KG1 (cell line): Measurements from ENCODE around the gene CAT.

ENCODE experiments used
- DNase-seq: peaks from one replicate; lab custom pipeline; 2025; lab: John Stamatoyannopoulos, UW

Gene CAT

DNA sequence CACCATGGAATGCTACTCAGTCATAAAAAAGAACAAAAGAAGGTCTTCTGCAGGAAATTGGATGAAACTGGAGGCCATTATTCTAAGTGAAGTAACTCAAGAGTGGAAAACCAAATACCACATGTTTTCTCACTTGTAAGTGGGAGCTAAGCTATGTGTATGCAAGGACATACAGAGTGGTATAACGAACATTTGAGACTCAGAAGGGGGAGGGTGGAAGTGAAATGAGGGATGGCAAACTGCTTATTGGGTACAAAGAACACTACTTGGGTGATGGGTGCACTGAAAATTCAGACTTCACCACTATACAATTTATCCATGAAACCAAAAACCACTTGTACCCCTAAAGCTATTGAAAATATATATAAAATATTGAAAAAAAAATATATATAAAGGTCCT, 13.4 kb upstream of the CAT start:
- no peak for DNase-seq

DNA sequence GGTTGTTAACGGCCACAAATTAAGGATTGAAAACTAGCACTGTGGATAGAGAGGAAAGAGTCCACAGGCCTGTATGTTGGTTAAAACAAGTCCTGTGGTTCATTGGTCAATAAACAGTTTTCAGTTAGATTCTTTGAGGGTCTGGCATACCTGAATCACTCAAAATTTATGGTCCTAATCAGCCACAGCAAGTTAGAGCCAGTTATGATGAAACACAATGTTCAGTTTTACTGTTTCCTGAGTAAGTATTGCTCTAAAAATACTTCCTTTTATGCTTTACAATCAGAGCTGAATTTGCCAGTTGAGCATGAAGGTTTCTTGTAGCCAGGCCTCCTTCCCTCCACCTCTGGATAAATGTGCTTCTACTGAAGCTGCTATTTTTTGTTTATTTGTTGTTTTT, 12.9 kb upstream of the CAT start:
- DNase-seq, result peak; percentile 48

DNA sequence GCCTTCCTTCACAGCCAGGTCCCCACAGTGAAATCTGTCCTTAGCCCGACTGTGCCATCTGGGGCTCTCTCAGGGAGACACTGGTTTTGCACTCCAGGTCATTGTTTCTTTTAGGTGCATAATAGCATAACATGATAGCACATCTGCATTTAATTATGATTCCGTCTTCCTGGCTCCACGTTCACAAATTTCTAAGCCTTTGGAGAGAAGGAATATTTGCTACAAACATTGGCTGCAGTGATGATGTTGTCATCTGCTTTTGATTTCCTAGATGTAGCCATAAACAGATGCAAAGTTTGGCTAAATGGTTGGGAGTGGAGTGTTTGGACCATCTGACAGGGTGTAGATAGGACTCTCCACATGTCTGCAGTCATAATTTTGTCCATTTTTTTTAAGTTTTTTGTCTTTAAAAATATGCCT, 12.0 kb upstream of the CAT start:
- no peak for DNase-seq

DNA sequence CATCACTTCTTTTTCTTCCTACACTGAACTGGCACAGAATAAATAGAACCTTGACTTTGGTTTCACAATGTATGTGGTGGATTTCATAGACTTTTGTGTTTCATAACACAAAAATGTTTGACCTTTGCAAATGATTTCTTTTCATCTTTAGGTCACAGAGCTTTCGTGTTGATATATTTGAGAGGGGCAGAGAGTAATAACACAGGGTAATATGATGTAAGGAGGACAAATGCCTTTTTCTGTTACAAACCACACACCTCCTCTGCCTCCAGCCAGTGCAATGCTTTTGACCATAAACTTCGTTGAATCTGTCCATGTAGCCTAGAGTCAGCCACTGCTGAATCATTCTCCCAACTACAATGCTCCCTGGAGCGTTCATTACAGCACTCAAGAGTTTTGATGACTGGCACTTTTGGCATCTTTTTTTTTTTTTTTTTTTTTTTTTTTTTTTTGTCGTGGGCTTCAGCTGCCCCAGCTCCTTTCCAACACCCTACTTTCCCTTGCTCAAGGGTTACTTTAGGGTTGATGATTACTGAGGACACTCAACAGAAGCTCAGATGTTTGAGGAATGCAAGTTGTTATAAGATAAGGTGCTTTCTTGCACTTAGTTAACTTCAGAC, 11.4 kb upstream of the CAT start:
- DNase-seq, result peak; percentile 56

DNA sequence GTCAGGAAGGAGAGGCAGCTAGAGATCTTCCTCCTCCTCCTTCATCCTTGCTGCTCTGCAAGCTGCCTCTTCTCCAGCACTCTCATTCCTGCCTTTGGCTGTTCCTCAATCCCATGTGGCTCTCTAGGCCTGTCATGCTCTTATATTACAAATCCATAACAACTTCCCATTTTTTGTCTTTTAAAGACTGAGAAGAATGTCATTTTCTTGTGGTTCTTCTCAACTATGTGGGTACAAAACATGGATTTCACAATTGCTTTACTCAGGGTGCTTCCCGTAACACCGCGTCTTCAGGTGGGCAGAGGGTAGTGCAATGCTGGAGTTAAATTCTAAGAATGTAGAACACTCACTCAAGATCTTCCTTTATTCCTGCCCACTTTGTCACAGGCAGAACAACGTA, 6.8 kb upstream of the CAT start:
- DNase-seq, result no peak

DNA sequence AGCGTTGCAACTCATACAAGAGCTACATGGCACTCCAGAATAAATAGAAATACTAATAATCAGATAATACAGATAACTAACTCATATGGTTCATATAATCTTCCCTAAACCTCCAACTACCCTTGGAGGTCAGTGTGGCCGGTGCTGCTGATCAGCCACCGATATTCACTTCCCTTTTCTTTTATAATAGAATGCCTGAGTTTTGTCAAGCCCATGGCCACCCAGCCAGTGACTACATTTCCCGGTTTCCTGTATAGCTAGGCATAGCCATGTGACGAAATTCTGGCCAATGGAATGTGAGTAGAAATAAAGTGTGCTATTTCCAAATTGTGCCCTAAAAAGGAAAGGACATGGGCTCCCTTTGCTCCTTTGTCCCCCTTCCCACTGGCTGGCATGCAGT, 5.9 kb upstream of the CAT start:
- no peak for DNase-seq

DNA sequence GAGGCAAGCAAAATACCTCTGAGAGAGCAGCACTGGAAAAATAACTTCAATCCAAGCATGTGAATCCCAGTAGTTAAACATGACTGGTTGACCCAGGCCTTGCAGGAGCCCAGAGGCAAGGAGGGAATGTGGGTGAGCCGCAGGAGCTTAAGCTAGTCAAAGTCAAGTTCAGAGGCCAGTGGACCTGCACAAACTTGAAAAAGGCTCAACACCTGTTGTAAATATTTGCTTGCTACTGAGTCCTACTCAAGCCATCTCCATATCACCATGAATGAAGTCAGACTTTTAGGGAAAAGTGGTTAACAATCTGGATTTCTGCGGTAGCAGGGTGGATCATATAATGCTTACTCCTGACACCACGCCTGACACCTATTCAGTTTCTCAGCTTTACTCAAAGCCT, 4.8 kb upstream of the CAT start:
- DNase-seq, result no peak

DNA sequence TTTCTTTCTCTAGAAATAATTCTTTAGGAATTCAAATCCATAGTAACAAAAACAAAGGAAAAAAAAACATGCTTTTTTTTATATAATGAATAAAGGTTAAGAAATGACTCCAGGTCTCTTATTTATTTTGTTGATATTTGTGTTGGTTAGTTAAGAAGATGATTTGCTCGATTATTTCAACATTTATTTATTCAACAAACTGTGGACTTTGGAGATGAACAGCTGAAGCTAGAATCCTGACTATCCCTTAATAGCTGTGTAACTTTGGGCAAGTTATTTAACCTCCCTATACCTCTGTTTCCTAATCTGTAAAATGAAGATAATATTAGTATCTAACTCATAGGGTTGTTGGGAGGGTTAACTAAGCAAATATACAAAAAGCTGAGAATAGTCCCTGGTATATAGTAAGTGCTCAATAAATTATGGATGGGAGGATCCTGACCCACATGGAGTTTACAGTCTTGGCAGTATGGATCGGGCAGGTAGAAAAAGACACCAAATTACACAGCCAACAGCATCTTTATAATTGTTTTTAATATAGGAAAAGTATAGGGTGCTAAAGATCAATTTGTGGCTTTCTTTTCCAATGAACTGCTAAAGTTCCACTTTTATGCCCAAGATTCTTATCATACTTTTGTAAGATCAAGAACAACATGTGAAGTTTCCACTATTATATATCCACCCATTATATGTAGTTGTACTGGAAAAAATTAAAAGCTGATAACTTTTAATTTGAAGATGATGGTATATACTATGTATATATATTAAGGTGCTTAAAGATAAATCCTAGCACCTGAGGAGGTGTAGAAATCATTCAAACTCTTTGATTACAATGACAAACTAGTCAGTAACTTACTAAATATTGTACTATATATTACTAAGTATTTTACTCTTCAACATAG, 1.3 kb upstream of the CAT start:
- DNase-seq, result no peak

DNA sequence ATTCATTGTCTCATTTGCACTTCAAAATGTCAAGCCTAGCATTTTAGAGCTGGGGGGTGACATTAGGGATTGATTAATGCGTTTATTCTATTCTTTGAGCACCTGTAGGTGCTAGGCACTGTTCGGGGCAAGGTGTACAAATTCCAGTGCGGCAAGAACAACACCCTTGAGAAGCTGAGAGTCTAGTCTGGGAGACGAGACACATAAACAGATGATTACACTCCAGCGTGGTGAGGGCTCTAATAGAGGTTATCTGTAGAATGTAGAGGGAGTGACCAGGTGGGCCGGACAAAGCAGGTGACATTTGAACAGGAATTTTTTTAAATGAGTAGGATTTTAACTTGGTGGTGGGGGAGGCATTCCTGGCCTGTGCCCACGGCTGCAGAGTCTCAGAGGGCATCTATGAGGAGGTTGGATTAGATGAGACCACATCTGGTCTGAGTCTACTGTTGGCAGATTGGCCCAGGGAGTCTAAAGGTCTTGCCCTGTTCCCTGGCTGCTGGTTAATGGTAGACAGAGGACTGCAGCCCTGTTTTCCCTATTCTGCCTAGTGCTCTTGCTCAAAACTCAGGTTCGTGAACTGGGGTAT, 970 bp downstream of the CAT start:
- no peak for DNase-seq

DNA sequence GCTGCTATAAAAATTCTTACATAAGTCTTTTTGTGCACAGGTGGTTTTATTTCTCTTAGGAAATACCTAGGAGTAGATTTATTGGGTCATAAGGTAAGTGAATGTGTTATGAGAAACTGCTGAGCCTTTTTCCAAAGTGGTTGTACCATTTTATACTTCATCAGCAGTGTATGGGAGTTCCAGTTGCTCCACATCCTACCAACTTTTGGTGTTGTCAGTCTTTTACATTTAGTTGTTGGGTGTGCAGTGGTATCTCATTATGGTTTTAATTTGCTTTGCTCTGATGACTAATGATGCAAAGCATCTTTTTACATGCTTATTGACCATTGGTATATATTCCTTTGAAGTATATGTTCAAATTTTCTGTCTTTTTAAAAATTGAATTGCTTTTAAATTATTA, 3.1 kb downstream of the CAT start:
- no peak for DNase-seq

DNA sequence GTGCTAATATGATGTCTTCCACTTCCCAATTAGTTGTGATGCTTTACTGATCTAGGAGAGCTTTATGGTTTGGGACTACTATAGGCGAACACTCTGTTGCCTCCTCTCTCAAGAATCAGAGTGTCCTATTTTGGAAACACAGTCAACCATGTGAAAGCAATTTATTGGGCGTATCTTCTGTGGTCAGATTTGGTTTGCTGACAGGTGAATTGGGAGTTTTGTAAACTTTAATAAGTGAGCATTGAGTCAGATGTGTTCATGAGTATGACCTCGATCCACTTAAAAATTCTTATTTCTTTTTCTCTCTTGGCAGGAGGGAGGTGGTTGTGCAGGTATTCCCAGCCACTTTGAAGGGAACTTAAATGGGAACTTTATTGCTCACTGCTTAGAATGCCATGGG, 4.4 kb downstream of the CAT start:
- no peak for DNase-seq

DNA sequence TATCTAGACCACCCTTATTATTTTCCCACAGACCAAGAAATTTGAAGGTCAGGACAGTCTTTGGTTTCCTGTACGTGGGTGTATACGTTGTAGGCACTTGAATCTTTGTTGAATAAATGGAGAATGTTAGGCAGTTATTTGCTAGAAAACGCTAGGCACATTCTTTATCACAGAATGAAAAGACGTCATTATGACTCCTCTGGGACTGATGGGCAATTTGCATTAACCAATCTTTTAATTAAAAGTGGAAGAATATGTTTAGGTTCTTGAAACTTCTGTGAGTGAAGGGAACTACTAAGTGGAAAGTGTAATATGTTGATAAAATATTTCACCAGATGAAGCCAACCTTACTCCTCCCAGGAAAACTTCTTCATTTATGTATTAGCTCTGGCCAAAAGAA, 5.7 kb downstream of the CAT start:
- no peak for DNase-seq

DNA sequence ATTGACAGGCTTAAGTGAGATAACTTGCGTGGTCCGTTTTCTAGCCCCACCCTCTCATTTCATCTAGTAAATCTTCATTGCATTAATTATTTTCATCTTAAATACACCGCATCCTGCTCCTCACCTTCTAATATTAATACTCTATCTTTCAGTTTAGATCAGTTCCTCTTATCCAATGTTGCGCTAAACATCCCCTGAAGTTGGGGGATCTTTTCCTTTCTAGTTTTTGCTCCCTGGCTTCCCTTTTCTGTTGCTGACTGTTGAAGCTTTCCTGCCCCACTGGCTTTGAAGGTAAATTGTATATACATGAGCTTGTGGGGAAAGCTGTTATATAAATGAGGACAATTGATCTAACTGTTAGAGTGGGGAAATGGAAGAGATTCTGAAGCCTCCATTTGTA, 7.2 kb downstream of the CAT start:
- no peak for DNase-seq

DNA sequence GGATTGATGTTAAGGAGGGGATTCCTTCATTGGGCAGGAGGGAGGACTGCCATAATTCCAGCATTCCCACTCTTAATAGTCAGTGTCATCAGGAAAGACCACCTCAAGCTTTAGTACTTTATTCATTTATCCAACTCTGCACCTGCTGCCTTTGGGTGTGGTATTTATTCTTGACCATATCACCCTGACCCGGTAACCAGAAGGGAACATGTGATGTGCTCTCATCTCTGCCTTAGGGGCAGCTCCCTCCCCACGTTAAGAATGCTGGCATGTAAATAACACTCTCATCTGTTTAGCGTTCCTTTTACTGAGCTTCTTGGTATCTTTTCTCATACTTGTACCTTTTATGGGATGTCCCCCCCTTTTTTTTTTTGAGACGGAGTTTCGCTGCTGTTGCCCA, 7.7 kb downstream of the CAT start:
- DNase-seq, result no peak

DNA sequence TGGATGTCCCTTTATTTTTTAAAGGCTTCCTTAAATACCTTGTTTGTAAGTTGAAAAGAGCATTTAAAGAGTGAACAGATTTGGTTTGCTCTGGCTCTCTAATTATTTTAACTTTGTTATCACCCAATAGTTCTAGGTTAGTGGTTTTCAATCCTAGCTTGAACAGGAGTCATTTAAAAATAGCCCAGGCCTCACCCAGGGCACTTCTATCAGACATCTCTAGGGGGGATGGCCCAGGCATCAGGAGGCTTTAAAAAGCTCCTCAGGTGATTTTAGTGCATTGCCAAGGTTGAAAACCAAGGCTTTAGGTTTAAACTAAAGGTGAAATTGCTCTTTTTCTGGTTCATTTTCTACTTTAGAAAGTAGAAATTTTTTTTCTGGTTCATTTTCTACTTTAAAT, 8.3 kb downstream of the CAT start:
- no peak for DNase-seq

DNA sequence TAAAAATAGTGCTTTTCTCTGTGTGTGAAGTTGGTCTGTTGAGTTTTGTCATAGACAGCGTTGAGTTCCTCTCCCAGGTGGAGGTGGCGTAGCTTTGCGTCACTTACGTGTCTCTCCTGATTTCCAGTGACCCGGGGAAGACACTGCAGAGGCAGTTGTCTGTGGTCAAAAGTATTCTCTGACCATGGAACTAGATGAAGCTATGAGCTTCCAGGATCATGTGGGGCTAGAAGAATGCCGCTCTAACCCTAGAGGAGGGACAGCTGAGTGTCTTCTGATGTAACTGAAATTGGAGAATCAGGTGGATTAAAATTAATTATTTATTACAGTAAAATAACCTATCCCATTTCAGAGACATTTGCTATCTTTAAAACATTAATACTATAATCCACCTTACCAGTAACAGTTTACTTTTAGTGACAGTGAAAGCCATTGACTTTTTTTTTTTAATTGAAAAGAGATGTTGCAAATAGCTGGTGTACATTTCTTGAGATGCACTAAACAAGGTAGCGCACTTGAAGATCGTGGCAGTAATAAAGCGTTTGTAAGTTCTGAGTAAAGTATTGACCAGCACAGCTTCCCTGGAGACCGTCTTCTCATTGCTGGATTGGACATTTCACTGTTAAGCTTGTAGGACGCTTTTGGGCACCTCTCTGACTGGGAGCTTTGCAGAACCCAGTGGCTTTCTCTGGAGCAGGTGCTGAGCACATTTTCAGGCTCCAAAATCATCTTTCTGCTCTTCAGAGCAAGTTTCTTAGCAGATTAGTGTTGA, 9.7 kb downstream of the CAT start:
- DNase-seq, result no peak

DNA sequence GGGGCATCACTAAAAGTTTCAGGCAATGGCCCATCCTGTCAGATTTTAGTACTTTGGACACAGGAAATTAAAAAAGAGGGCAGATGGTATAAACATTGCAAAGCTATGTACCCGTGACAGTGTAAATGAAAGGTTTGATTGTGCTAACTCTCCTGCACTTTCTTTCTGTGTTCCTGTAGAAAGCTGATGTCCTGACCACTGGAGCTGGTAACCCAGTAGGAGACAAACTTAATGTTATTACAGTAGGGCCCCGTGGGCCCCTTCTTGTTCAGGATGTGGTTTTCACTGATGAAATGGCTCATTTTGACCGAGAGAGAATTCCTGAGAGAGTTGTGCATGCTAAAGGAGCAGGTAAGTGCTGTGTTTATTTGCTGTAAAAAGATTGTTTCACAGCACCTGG, 10.3 kb downstream of the CAT start:
- no peak for DNase-seq

DNA sequence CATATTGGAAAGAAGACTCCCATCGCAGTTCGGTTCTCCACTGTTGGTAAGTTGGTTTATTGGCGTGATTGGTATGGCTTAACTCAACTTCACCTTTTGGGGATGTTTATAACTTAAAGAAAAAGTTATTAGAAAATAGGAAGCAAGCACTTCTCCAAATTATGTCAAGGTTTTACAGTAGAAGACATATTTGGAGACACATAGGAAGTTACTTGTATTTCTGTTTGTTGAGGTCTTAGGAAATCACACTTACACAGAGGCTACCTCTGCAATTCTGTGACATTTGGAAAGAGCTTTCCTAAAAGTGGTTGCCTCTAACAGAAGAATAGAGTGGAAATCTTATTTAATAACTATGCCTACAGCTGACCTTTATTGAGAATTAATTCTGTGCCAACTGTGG, 12.3 kb downstream of the CAT start:
- DNase-seq, result no peak

DNA sequence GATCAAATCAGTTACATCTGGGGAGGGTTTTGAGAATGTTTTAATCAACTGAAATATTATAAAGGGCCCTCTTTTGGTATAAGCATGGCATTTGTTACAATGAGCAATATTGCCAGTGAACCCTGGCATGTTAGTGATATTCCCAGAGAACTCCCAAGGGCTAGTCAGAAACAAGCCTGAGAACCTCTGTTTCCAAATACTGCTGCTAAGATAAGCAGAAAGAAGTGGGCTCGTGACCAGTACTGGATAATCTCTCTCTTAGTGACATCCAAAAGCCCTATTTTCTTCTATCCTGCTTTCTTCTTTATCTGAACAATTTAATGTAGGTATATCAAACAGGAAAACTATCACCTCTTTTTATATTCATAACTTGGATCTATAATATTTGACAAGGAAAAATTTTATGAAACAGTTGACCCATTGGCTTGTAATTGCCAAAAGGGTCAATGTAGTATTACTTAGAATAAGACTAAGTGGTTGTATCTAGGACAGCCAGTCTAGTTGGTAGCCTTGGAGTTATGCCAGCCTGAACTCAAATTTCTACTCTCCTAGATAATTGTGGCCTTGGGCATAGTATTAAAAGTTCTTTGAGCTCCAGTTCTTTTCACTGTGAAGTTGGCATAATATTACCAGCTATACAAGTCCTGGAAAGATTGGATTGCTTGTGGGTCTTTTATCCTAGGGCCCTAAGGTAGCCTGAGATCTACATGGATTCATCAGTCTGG, 15.7 kb downstream of the CAT start:
- no peak for DNase-seq

DNA sequence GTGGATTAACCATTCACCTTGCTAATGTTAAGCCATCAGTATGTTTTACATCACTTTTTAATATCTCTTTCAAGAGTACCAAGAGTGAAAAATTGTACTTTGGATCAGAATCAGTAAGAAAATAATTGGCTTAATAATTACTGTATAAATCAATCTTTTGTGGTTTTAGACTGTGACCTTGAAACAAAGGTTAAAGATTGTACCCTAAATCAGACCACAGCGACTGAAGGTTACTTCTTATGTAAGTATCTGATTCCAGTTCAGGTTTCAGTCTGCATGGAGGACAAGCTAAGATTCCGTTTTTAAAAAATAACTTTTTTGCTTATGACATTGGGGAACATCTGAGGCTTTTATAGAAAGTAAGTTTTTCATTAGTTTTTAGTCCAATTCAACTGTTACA, 18.9 kb downstream of the CAT start:
- DNase-seq, result no peak

DNA sequence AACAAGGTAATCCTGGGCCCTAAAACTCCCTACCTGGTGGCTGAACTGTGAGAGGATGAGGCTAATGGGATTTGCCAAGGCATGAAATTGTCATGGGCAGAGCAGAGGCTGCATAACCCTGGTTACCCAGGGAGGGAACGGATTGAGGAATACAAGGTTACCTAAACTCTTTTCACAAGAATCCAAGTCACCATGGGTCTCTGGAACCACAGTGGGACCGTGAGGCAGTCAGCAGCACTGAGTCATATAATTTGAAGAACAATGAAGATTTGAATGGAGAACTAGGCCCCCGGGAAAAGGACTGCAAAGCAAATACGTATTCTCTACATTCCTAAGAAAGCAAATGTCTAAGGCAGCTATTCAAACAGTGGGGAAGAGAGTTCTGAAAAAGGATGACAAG, 19.8 kb downstream of the CAT start:
- DNase-seq, result no peak
